Measurements from ENCODE around the gene ZBTB7C. TPM values are rescaled to one million over a fixed set of nuclear protein-coding genes. Genes with fewer than 3 reads are reported as not detected.

Gene ZBTB7C
- total and polyA plus RNA-seq, 2 of the 8 experiments (the other 6 are each of a cell fraction or from before 2014, with no cell fraction given): 0.15 to 0.45 TPM

DNA sequence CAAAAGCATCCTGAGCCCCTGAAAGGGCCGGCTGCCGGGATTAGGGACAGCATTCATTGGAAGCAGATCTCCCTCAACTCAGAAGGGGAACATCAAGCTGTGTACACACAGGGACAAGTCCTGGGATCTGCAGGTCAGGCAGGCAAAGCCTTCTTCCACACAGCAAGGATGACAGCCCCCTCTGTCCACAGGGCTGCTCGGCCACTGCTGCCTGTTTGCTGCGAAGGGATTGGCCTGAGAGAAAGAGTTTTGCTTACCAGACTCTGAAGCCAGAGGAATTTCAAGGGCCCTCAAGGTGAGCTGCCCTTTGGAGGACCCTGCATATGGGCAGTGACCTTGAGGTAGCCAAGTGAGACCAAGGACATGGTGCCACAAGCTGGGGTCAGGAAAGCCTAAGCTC, 11.1 kb downstream of the ZBTB7C start:
- CTCF ChIA-PET (ENCODE audit: partially characterized antibody): interaction anchor here (0.9 to 4.6 kb wide), 5 partner anchors 13 to 368 kb away, joined by 3 to 12 read pairs (median 5); no protein-coding TSS in a partner anchor
- no peak overlapping the region for H2BK5ac ChIP-seq (ENCODE audit: low read depth, low read length)
- peaks cover 2% of the 10 kb centered on the region; the same call in 1 of the 2 replicates for H3K23me2 ChIP-seq (ENCODE audit: low read depth, low read length)
- H4K5ac ChIP-seq (ENCODE audit: insufficient read length, low read depth, low read length): no peak overlapping the region
- H3K4me2 ChIP-seq (ENCODE audit: insufficient read depth in 1 of 2, low read depth in 2 of 2, low read length in 2 of 2): no peak overlapping the region; a peak in 1 of 4 replicates
- H3K23ac ChIP-seq (ENCODE audit: insufficient read length): no peak overlapping the region
- WGBS, 2 experiments (ENCODE audit: extremely low coverage in 1 of 2, insufficient coverage in 1 of 2, insufficient read length in 1 of 2, insufficient replicate concordance in 2 of 2, low coverage in 1 of 2, low lambda C conversion rate in 2 of 2, missing lambda C conversion rate in 1 of 2): 57% methylated on average over 4 of the region's 4 CpGs; no CpG with 5 or more reads in 1 of the 2 experiments
- H3K56ac ChIP-seq (replicated peaks; ENCODE audit: insufficient read length, low read depth, low read length): no peak overlapping the region
- H3K18ac ChIP-seq (ENCODE audit: extremely low read depth, low read length): no peak overlapping the region; the same call in 1 of the 2 replicates
- no peak overlapping the region for H3K27ac ChIP-seq (ENCODE audit: low read depth, low read length)
- no peaks in the 10 kb centered on the region for H3K79me2 ChIP-seq (ENCODE audit: control insufficient read depth in 1 of 2, insufficient read depth in 2 of 2, low read length in 2 of 2)
- no peak overlapping the region for H2AK5ac ChIP-seq (ENCODE audit: low read depth, low read length)
- no peak overlapping the region for H4K8ac ChIP-seq (ENCODE audit: extremely low read depth, insufficient read depth, low read length)
- H3K36me3 ChIP-seq (ENCODE audit: control insufficient read depth in 2 of 4, insufficient read depth in 4 of 4, low read length in 3 of 4): no peaks in the 10 kb centered on the region
- H2BK15ac ChIP-seq (ENCODE audit: low read length): no peak overlapping the region
- H2AFZ ChIP-seq (ENCODE audit: low read length): no peak overlapping the region
- no peak for DNase-seq (ENCODE audit: low read depth in 1 of 2, low spot score in 2 of 2)
- H2BK120ac ChIP-seq (replicated peaks; ENCODE audit: low read depth, low read length): no peak overlapping the region
- no peak overlapping the region for H3K14ac ChIP-seq (ENCODE audit: insufficient read length)
- H2BK12ac ChIP-seq (ENCODE audit: low read depth, low read length): no peak overlapping the region
- no peaks in the 10 kb centered on the region; a peak in 2 of 7 replicates for H3K27me3 ChIP-seq (replicated peaks in 1 of 4; ENCODE audit: control insufficient read depth in 3 of 4, extremely low read depth in 1 of 4, insufficient read depth in 3 of 4, low read length in 3 of 4)
- no peak for FAIRE-seq
- H3K4ac ChIP-seq (replicated peaks; ENCODE audit: insufficient read length, low read depth, low read length): no peak overlapping the region
- peaks cover 0 to 13% (median 1%) of the 10 kb centered on the region in 4 experiments; a peak in 2 of 7 replicates for H3K4me1 ChIP-seq (replicated peaks in 1 of 4; ENCODE audit: control insufficient read depth in 3 of 4, insufficient read depth in 4 of 4, low read length in 3 of 4)
- H3K9ac ChIP-seq (replicated peaks in 1 of 4; ENCODE audit: extremely low read depth in 1 of 4, low read depth in 3 of 4, low read length in 3 of 4): no peak overlapping the region; a peak in 1 of 7 replicates
- no peak overlapping the region for H4K91ac ChIP-seq (replicated peaks; ENCODE audit: insufficient read length, low read length)
- no peaks in the 10 kb centered on the region for H3K9me3 ChIP-seq (ENCODE audit: insufficient read depth in 2 of 2, low read depth in 1 of 2, low read length in 1 of 2)
- no peak overlapping the region; the same call in 1 of the 2 replicates for H2BK20ac ChIP-seq (ENCODE audit: low read length)
- H4K20me1 ChIP-seq (replicated peaks in 1 of 2; ENCODE audit: control insufficient read depth in 1 of 2, insufficient read depth in 2 of 2, low read length in 2 of 2): no peaks in the 10 kb centered on the region
- POLR2A ChIA-PET (ENCODE audit: partially characterized antibody): interaction anchor here (1.1 kb wide), 1 partner anchor 10 kb away, joined by 3 read pairs; no protein-coding TSS in a partner anchor
- H3K79me1 ChIP-seq (ENCODE audit: low read depth, low read length): no peaks in the 10 kb centered on the region
- no peak overlapping the region for H3K4me3 ChIP-seq (ENCODE audit: extremely low read depth in 1 of 4, insufficient read depth in 2 of 4, low read depth in 3 of 4, low read length in 4 of 4)
- TF ChIP-seq RNF2 (IDR thresholded peaks at IDR 0.05; ENCODE audit: borderline replicate concordance, low read depth, low read length, missing control alignments, poor library complexity, severe bottlenecking) (no peak), CEBPB (IDR thresholded peaks at IDR 0.05; ENCODE audit: low read depth, low read length) (no peak), HDAC6 (IDR thresholded peaks at IDR 0.05; ENCODE audit: low read depth, low read length) (no peak), JUND (IDR thresholded peaks at IDR 0.05; ENCODE audit: low read length) (no peak), POLR2AphosphoS5 (IDR thresholded peaks at IDR 0.05; ENCODE audit: low read depth, low read length) (no peak), TAF7 (optimal IDR thresholded peaks at IDR 0.05; ENCODE audit: borderline replicate concordance, low read depth, low read length) (no peak), SIX5 (IDR thresholded peaks at IDR 0.05; ENCODE audit: low read depth, low read length) (no peak), MAFK (IDR thresholded peaks at IDR 0.05; ENCODE audit: low read depth, low read length) (no peak), TCF12 (IDR thresholded peaks at IDR 0.05; ENCODE audit: low read depth, low read length) (no peak), KDM5A (IDR thresholded peaks at IDR 0.05; ENCODE audit: low read length) (no peak), TBP (IDR thresholded peaks at IDR 0.05; ENCODE audit: low read depth, low read length) (no peak), KDM1A (IDR thresholded peaks at IDR 0.05; ENCODE audit: borderline replicate concordance, low read length) (no peak), RBBP5 (IDR thresholded peaks at IDR 0.05; ENCODE audit: borderline replicate concordance, low read depth, low read length) (no peak)
- TF ChIP-seq, protein P1, sequence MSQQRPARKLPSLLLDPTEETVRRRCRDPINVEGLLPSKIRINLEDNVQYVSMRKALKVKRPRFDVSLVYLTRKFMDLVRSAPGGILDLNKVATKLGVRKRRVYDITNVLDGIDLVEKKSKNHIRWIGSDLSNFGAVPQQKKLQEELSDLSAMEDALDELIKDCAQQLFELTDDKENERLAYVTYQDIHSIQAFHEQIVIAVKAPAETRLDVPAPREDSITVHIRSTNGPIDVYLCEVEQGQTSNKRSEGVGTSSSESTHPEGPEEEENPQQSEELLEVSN (IDR thresholded peaks at IDR 0.05): no peak
